Neural progenitor cell (in vitro differentiated cells): ENCODE measurements around the gene KRTAP9-9.

Experiments
- CTCF ChIP-seq: fragments of 200-600 bp; sonication (generic); IDR thresholded peaks from 2 replicates; pipeline ENCODE4 v1.5.1; 2017; ENCODE audit warnings: antibody characterized with exemption, mild to moderate bottlenecking
- EZH2 ChIP-seq: fragments of 200-600 bp; sonication (generic); IDR thresholded peaks from 2 replicates; pipeline ENCODE4 v1.6.1; 2017; ENCODE audit warnings: antibody characterized with exemption, mild to moderate bottlenecking, moderate library complexity
- EZH2phosphoT487 ChIP-seq: fragments of 200-600 bp; sonication (generic); IDR thresholded peaks from 2 replicates; pipeline ENCODE4 v1.6.1; 2017; ENCODE audit warnings: antibody characterized with exemption

GRCh38 chr17:41263212-41263611 lies 8.0 kb downstream of the KRTAP9-9 start:
- no peak for TF ChIP-seq CTCF
- TF ChIP-seq EZH2, result no peak
- TF ChIP-seq EZH2phosphoT487, result no peak
